Measurements from ENCODE around the gene ABHD14A. TPM values are rescaled to one million over a fixed set of nuclear protein-coding genes. Genes with fewer than 3 reads are reported as not detected.

ABHD14A gene
- total and polyA plus RNA-seq, 2 donors = 12.7 to 17.6 TPM

DNA sequence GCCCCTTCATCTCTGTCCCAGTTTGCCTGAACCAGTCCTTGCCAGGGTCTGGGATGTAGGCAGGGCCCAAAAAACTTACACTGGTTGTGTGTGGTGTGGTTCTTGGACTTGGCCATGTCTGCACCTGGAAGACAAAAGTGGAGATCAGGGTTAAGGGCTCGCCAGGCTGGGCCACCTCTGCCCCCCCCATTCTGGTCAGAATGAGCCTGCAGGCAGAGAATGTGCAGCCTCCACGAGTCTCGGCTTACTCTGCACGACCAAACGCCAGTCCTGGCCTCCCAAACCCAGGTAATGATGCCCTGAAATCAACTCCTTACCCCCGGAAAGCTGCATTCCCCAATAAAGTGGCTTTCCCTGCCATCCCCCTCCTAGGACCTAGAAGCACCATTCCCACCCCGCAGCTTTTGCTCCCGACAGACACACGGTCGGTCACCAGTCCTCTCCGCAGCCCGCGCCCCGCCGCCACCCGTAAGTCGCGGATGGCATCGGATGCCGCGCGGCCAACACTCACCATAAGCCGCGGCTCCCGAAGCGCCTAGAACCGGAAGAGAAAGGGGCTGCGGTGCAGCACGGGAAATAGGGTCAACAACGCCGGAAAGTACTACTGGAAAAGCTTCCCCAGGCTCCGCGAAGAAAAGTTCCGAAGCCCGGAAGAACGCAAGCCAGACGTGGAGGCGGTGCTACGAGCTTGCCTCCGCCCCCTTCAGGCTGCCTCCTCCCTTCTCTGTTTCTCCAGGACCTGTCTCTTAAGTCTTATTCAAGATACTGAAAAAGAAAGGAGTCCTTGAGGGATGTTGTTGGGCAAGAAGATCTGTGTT lies 20.7 kb downstream of the ABHD14A start, which contains the start of gene RPL29:
Gene RPL29 (minus strand): TSS at position 550 of the 818 bp plus-strand sequence. CDS start 434 bp downstream, at position 116.
- Histone ChIP-seq H3K4me3 (ENCODE audit: low read length in 2 of 2) (peak within 1 kb of the TSS; percentile 67 to 98), H3K27me3 (ENCODE audit: control insufficient read depth in 2 of 2, insufficient read depth in 1 of 2, low read length in 1 of 2) (peaks cover 0 to 2% of the 10 kb centered on the region in 2 donors), H3K9me3 (ENCODE audit: control insufficient read depth in 2 of 2, insufficient read depth in 1 of 2, low read length in 1 of 2) (no peaks in the 10 kb centered on the region), H3K36me3 (ENCODE audit: control insufficient read depth in 2 of 2, insufficient read depth in 2 of 2, low read length in 1 of 2) (peaks cover 27 to 36% of the 10 kb centered on the region in 2 donors), H3K4me1 (ENCODE audit: control insufficient read depth in 2 of 2, insufficient read depth in 2 of 2, low read length in 2 of 2) (peaks cover 9 to 23% of the 10 kb centered on the region in 2 donors), H3K27ac (ENCODE audit: low read depth in 1 of 2, low read length in 1 of 2) (peak within 1 kb of the TSS; percentile 91 to 95)
- under 1% methylated on average over 40 of the region's 40 CpGs for WGBS
- DNase-seq (ENCODE audit: low read depth in 6 of 9, low spot score in 9 of 9) = peak; percentile 86 to 97 (median 91)

DNA sequence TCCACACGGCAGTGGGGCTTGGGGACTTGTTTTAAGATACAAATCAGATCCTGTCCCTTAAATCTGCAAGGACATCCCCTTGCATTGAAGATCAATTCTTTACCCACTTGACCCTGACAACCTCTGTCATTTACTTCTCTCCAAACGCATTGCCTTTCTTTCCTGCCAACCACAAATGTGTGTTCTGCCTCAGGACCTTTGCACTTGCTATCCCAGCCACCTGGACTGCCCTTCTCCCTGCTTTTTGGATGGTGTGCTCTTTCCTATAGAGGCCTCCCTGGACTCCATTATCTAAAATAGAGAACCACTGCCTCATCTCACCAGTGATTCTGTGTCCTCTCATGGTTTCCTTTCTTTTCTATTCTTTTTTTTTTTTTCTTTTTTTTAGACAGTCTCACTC lies 22.3 kb downstream of the ABHD14A start:
- H3K36me3 ChIP-seq (ENCODE audit: control insufficient read depth in 2 of 2, insufficient read depth in 2 of 2, low read length in 1 of 2) = peaks cover 20 to 25% of the 10 kb centered on the region in 2 donors
- H3K9me3 ChIP-seq (ENCODE audit: control insufficient read depth in 2 of 2, insufficient read depth in 1 of 2, low read length in 1 of 2) = no peaks in the 10 kb centered on the region
- H3K4me3 ChIP-seq (ENCODE audit: low read length in 2 of 2) = no peak overlapping the region
- H3K4me1 ChIP-seq (ENCODE audit: control insufficient read depth in 2 of 2, insufficient read depth in 2 of 2, low read length in 2 of 2) = peaks cover 13 to 33% of the 10 kb centered on the region in 2 donors
- WGBS = 93% methylated on average over 2 of the region's 2 CpGs
- H3K27me3 ChIP-seq (ENCODE audit: control insufficient read depth in 2 of 2, insufficient read depth in 1 of 2, low read length in 1 of 2) = peaks cover 0 to 2% of the 10 kb centered on the region in 2 donors
- DNase-seq (ENCODE audit: low read depth in 6 of 9, low spot score in 9 of 9) = no peak
- H3K27ac ChIP-seq (ENCODE audit: low read depth in 1 of 2, low read length in 1 of 2) = no peak overlapping the region

DNA sequence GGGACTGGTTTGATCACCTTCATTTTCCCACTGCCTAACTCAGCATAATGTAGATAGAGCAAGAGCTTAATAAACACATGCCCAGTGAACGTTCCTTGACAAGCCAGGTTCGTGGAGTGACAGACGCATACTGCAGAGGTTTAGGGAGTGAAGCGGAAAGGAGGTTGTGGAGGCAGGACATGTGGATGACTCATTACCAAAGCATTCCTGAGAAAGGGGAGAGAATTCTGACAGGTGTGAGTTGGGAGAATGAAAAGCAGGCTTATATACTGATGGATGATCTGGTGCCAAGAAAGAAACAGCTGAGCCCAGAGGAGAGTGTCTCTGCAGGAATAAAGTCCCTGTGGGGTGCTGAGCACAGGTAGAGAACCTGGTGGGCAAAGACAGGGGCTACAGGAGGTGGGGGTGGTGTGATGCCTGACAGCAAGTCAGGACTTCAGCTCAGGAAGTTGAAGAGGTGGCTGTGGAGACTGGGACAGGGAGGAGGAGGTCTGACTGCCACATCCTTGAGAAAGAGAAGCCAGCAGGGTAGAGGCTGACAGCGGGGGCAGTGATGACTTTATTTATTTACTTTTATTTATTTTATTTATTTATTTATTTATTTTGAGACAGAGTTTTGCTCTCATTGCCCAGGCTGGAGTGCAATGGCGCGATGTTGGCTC lies 23.2 kb downstream of the ABHD14A start:
- Histone ChIP-seq H3K9me3 (ENCODE audit: control insufficient read depth in 2 of 2, insufficient read depth in 1 of 2, low read length in 1 of 2) (no peaks in the 10 kb centered on the region), H3K36me3 (ENCODE audit: control insufficient read depth in 2 of 2, insufficient read depth in 2 of 2, low read length in 1 of 2) (peaks cover 15 to 17% of the 10 kb centered on the region in 2 donors), H3K4me3 (ENCODE audit: low read length in 2 of 2) (no peak overlapping the region), H3K4me1 (ENCODE audit: control insufficient read depth in 2 of 2, insufficient read depth in 2 of 2, low read length in 2 of 2) (peaks cover 13 to 33% of the 10 kb centered on the region in 2 donors), H3K27me3 (ENCODE audit: control insufficient read depth in 2 of 2, insufficient read depth in 1 of 2, low read length in 1 of 2) (peaks cover 0 to 2% of the 10 kb centered on the region in 2 donors), H3K27ac (ENCODE audit: low read depth in 1 of 2, low read length in 1 of 2) (no peak overlapping the region)
- WGBS = 92% methylated on average over 7 of the region's 7 CpGs
- no peak for DNase-seq (ENCODE audit: low read depth in 6 of 9, low spot score in 9 of 9)

DNA sequence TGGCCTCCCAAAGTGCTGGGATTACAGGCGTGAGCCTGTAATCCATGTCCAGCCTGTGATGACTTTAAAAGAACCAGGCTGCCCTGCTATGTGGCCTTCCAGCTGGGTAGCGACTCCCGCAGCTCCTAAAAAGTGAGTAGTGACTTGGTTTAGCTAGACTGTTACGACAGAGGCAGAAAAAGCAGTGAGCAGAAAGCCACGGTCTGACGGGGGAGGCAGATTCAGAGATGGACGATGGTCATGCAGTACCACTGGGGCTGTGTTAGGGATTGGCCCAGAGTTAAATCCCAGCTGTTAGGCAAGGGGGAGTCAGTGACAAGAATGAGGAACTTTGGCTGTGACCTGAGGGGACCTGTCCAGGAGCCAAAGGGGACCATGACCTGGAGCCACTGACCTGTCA lies 23.9 kb downstream of the ABHD14A start:
- peaks cover 13 to 30% of the 10 kb centered on the region in 2 donors for H3K4me1 ChIP-seq (ENCODE audit: control insufficient read depth in 2 of 2, insufficient read depth in 2 of 2, low read length in 2 of 2)

DNA sequence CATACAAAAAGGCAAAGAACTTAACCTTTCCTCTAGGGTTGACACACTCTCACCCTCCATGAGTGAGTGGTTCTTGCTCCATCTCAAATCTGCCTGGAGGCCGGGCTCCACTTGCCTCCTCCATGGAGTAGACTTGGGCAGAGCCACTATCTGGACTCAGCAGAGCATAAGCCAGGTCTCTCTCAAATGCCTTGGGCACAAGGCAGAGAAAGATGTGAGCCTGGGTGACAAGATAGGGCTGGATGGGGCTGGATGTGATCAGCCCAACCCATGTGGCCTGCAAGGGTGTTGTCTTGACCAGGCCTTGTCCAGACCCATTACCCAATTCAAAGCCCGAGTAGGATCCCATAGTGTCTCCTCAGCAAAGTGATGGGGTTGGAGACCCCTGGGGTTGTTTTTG lies 25.0 kb downstream of the ABHD14A start:
- Histone ChIP-seq H3K9me3 (ENCODE audit: control insufficient read depth in 2 of 2, insufficient read depth in 1 of 2, low read length in 1 of 2) (no peaks in the 10 kb centered on the region), H3K36me3 (ENCODE audit: control insufficient read depth in 2 of 2, insufficient read depth in 2 of 2, low read length in 1 of 2) (peaks cover under 1 to 1% of the 10 kb centered on the region in 2 donors), H3K4me3 (ENCODE audit: low read length in 2 of 2) (no peak overlapping the region), H3K4me1 (ENCODE audit: control insufficient read depth in 2 of 2, insufficient read depth in 2 of 2, low read length in 2 of 2) (peaks cover 8 to 27% of the 10 kb centered on the region in 2 donors), H3K27me3 (ENCODE audit: control insufficient read depth in 2 of 2, insufficient read depth in 1 of 2, low read length in 1 of 2) (peaks cover 0 to 2% of the 10 kb centered on the region in 2 donors), H3K27ac (ENCODE audit: low read depth in 1 of 2, low read length in 1 of 2) (no peak overlapping the region)
- DNase-seq (ENCODE audit: low read depth in 6 of 9, low spot score in 9 of 9) = no peak
- over 99% methylated on average over 2 of the region's 2 CpGs for WGBS

More for the DNA sequence above, 23.9 kb downstream of the ABHD14A start:
- no peak overlapping the region for H3K4me3 ChIP-seq (ENCODE audit: low read length in 2 of 2)
- DNase-seq (ENCODE audit: low read depth in 6 of 9, low spot score in 9 of 9) = no peak
- WGBS = 96% methylated on average over 7 of the region's 7 CpGs
- no peaks in the 10 kb centered on the region for H3K9me3 ChIP-seq (ENCODE audit: control insufficient read depth in 2 of 2, insufficient read depth in 1 of 2, low read length in 1 of 2)
- peaks cover 0 to 2% of the 10 kb centered on the region in 2 donors for H3K27me3 ChIP-seq (ENCODE audit: control insufficient read depth in 2 of 2, insufficient read depth in 1 of 2, low read length in 1 of 2)
- peaks cover 10 to 12% of the 10 kb centered on the region in 2 donors for H3K36me3 ChIP-seq (ENCODE audit: control insufficient read depth in 2 of 2, insufficient read depth in 2 of 2, low read length in 1 of 2)
- H3K27ac ChIP-seq (ENCODE audit: low read depth in 1 of 2, low read length in 1 of 2) = no peak overlapping the region

DNA sequence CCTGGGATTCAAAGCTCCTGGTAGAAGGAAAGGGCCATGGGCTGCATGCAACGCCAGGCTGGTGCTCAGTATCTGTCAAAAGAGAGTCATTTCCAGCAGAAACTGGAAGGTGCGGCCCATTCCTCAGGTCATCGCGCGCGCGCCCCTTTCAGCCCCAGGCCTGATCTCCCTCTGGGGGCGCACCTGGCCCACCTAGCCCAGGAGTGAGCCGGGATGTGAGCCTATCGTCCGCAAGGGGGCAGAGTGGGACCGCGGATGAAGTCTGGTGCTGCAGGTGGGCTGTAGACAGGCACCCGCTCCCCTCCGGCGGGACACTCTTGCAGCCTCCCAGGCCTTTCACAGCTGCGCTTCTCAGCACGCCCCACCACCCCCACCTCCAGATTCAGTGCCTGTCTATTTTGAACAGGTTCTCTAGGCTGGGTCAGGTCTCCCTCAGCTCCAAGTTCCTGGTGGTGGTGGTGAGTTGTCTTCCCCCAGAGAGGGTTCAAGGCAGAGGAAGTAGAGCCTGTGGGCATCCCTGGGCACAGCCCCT lies 26.6 kb downstream of the ABHD14A start:
- Histone ChIP-seq H3K27me3 (ENCODE audit: control insufficient read depth in 2 of 2, insufficient read depth in 1 of 2, low read length in 1 of 2) (peaks cover 0 to 2% of the 10 kb centered on the region in 2 donors), H3K9me3 (ENCODE audit: control insufficient read depth in 2 of 2, insufficient read depth in 1 of 2, low read length in 1 of 2) (no peaks in the 10 kb centered on the region), H3K36me3 (ENCODE audit: control insufficient read depth in 2 of 2, insufficient read depth in 2 of 2, low read length in 1 of 2) (no peaks in the 10 kb centered on the region), H3K4me1 (ENCODE audit: control insufficient read depth in 2 of 2, insufficient read depth in 2 of 2, low read length in 2 of 2) (peaks cover 11 to 33% of the 10 kb centered on the region in 2 donors), H3K4me3 (ENCODE audit: low read length in 2 of 2) (no peak overlapping the region), H3K27ac (ENCODE audit: low read depth in 1 of 2, low read length in 1 of 2) (peak overlapping the region in 1 of 2 donors; percentile 28)
- DNase-seq (ENCODE audit: low read depth in 6 of 9, low spot score in 9 of 9) = peak; percentile 76 to 95 (median 90)
- 2% methylated on average over 18 of the region's 18 CpGs for WGBS

DNA sequence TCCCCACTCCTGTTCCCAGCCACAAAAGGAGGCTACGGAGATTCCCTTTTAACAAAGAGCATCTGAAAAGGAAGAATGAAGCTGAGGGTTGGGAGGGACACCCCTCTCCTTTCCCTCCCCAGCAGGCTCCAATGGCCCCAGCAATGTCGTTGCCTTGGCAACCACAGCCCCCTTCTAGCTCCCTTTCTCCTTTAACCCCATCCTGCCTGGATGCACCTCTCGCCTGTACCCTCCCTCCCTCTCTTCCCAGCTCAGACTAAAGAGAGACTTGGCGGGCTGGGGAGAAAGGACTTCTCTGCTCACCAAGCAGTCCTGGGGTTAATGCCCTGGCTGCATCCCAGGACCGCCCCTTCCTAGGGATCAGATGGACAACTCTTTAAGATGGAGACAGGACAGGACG lies 27.9 kb downstream of the ABHD14A start:
- peaks cover 11 to 36% of the 10 kb centered on the region in 2 donors for H3K4me1 ChIP-seq (ENCODE audit: control insufficient read depth in 2 of 2, insufficient read depth in 2 of 2, low read length in 2 of 2)
- H3K9me3 ChIP-seq (ENCODE audit: control insufficient read depth in 2 of 2, insufficient read depth in 1 of 2, low read length in 1 of 2) = no peaks in the 10 kb centered on the region
- H3K36me3 ChIP-seq (ENCODE audit: control insufficient read depth in 2 of 2, insufficient read depth in 2 of 2, low read length in 1 of 2) = no peaks in the 10 kb centered on the region
- no peak for DNase-seq (ENCODE audit: low read depth in 6 of 9, low spot score in 9 of 9)
- H3K27me3 ChIP-seq (ENCODE audit: control insufficient read depth in 2 of 2, insufficient read depth in 1 of 2, low read length in 1 of 2) = peaks cover 0 to 2% of the 10 kb centered on the region in 2 donors
- no peak overlapping the region for H3K27ac ChIP-seq (ENCODE audit: low read depth in 1 of 2, low read length in 1 of 2)
- 91% methylated on average over 6 of the region's 6 CpGs for WGBS
- H3K4me3 ChIP-seq (ENCODE audit: low read length in 2 of 2) = no peak overlapping the region

DNA sequence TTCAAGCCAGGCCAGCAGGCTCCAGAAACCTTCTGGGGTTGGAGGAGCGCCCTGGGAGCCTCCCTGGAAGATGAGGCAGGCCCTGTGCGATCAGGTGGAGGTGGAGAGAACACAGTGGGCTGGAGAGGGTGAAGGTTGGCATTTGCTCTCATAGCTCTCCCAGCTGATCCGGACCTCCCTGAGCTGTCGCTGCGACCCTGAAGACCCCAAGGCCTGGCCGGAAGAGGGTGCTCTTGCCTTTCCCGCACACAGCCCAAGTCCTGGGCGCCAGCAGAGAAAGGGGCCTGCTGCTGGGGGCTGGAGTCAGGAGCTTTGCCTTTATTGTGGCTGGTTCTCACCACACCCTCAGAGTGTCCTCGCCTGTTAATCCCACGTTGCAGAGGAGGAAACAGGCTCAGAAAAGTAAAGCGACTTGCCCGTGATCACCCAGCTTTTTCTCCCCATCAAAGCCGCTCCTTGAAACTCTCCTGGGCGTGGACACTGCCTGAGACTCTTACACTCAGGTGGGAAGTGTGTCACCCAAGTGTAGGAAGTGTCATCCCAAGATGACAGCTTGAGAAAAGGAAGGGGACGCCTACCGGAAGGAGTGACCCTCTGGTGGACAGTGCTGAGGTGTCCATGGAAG lies 29.4 kb downstream of the ABHD14A start:
- Histone ChIP-seq H3K27me3 (ENCODE audit: control insufficient read depth in 2 of 2, insufficient read depth in 1 of 2, low read length in 1 of 2) (peaks cover 0 to 2% of the 10 kb centered on the region in 2 donors), H3K36me3 (ENCODE audit: control insufficient read depth in 2 of 2, insufficient read depth in 2 of 2, low read length in 1 of 2) (no peaks in the 10 kb centered on the region), H3K9me3 (ENCODE audit: control insufficient read depth in 2 of 2, insufficient read depth in 1 of 2, low read length in 1 of 2) (no peaks in the 10 kb centered on the region), H3K4me1 (ENCODE audit: control insufficient read depth in 2 of 2, insufficient read depth in 2 of 2, low read length in 2 of 2) (peaks cover 11 to 36% of the 10 kb centered on the region in 2 donors), H3K27ac (ENCODE audit: low read depth in 1 of 2, low read length in 1 of 2) (no peak overlapping the region), H3K4me3 (ENCODE audit: low read length in 2 of 2) (no peak overlapping the region)
- 77% methylated on average over 16 of the region's 16 CpGs for WGBS
- peak in 6 of 9 donors; percentile 21 to 67 (median 36) for DNase-seq (ENCODE audit: low read depth in 6 of 9, low spot score in 9 of 9)
